OCI-LY1 (cell line): ENCODE results near the gene NUMBL.

Source experiments
- EZH2 ChIP-seq: fragments of 200-600 bp; sonication (generic), shearing (Covaris generic); IDR thresholded peaks from 2 replicates; pipeline ENCODE4 v1.8.0; 2017; ENCODE audit warnings: borderline replicate concordance, mixed run types, mild to moderate bottlenecking, antibody characterized with exemption, low read length, moderate library complexity, mixed read lengths
- TF ChIP-seq, protein P1 (sequence below): fragments of 200-600 bp; sonication (generic), shearing (Covaris generic); IDR thresholded peaks from 2 replicates; pipeline ENCODE4 v1.5.1; 2017; ENCODE audit warnings: mild to moderate bottlenecking, antibody characterized with exemption, low read length, moderate library complexity, mixed read lengths

DNA sequence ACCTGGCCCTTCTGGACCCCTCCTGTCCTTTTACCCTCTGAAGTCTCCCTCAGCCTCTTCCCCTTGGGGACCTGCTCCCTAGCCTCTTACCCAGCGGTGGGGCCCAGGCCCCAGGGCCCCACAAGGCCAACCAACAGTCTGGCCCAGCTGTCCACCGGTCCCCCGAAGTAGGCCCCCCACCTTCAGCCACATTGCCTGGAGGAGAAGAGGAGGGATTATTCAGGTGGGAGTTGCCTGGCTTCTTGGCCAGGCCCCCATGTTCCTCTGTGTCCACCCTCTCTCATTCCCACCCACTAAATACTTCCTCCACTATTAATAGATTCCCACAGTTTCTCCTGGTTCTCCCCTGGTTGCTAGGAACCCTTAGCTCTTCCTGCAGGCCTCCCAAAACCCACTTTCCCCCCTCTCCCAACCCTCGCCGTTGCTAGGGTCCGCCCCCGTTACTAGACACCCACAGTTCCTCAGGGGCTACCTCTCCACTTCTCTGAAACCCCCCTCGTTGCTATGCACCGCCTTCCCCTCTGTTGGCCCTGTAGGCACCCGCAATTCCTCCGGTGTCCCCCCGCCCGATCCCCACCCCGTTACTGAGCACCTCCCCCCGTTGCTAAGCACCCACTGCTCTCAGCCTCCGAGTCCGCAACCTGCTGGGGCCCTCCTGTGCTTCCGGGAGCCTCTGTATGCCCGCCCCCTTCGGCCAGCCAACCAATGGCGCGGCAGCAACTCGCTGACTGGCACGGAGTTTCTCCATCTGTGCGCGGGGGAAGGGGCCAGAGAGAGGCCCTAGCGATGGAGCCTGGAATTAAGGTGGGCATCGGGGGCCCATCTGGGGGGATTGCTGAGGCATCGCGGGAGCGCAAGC is 24.2 kb upstream of the NUMBL start:
- TF ChIP-seq, protein P1, sequence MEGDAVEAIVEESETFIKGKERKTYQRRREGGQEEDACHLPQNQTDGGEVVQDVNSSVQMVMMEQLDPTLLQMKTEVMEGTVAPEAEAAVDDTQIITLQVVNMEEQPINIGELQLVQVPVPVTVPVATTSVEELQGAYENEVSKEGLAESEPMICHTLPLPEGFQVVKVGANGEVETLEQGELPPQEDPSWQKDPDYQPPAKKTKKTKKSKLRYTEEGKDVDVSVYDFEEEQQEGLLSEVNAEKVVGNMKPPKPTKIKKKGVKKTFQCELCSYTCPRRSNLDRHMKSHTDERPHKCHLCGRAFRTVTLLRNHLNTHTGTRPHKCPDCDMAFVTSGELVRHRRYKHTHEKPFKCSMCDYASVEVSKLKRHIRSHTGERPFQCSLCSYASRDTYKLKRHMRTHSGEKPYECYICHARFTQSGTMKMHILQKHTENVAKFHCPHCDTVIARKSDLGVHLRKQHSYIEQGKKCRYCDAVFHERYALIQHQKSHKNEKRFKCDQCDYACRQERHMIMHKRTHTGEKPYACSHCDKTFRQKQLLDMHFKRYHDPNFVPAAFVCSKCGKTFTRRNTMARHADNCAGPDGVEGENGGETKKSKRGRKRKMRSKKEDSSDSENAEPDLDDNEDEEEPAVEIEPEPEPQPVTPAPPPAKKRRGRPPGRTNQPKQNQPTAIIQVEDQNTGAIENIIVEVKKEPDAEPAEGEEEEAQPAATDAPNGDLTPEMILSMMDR = no peak
- TF ChIP-seq EZH2 = no peak
